ENCODE results near the gene MPV17. TPM values are rescaled to one million over a fixed set of nuclear protein-coding genes. Genes with fewer than 3 reads are reported as not detected.
"Not testable (repeated sequence)": the region's sequence is repeated elsewhere in the genome, so short reads cannot be mapped to it uniquely, and the experiment has no call there.

The MPV17 gene
- total and polyA plus RNA-seq, 2 donors = 46.2 to 89.2 TPM

DNA sequence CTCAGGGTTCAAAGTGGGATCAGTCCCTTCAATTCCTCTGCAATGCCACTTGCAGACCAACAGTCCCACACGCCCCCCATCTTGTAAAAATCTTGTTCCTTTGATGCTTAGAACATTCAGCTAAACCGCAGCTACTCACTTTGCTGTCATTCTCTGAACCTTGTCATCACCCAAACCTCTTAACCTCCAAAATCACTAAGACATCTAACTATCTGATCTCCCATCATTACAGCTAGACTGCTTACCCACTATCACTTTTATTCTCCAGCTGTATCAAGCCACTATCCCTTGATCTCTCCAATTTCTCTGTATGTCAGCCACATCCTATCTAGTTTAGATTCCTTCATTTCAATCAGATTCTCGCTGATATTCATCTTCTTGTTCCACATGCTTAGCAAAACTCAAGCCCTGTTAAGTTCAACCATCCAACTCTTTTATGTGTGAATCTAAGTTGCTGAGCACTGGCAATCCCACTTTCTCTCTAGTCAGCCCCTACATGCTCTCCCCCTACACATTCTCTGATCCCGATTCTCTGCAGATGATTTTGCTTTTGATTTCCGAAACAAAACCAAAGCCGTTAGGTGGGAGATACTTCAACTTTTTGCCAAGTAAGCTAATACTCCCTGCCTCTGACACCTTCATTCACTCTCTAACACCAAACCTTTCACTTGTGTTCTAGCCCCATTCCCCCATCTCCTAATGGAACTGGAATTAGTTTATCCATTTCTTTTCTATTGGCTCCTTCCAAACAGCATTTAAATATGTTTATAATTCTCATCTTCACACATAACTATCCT lies 29.1 kb upstream of the MPV17 start:
- no peak for DNase-seq (ENCODE audit: extremely low spot score)
- Histone ChIP-seq H3K27ac (ENCODE audit: low read depth) (no peak overlapping the region), H3K36me3 (ENCODE audit: insufficient read depth) (no peaks in the 10 kb centered on the region), H3K4me1 (ENCODE audit: insufficient read depth) (no peaks in the 10 kb centered on the region), H3K4me3 (ENCODE audit: low read depth, low read length) (no peak overlapping the region)
- WGBS = 82% methylated on average over 6 of the region's 6 CpGs

GRCh38 chr2:27350106-27350693 lies 27.3 kb upstream of the MPV17 start:
- Histone ChIP-seq H3K27ac (ENCODE audit: low read depth) (no peak overlapping the region), H3K4me3 (ENCODE audit: low read depth, low read length) (no peak overlapping the region), H3K36me3 (ENCODE audit: insufficient read depth) (no peaks in the 10 kb centered on the region), H3K4me1 (ENCODE audit: insufficient read depth) (no peaks in the 10 kb centered on the region)
- WGBS = 90% methylated on average over 7 of the region's 7 CpGs
- no peak for DNase-seq (ENCODE audit: extremely low spot score)

DNA sequence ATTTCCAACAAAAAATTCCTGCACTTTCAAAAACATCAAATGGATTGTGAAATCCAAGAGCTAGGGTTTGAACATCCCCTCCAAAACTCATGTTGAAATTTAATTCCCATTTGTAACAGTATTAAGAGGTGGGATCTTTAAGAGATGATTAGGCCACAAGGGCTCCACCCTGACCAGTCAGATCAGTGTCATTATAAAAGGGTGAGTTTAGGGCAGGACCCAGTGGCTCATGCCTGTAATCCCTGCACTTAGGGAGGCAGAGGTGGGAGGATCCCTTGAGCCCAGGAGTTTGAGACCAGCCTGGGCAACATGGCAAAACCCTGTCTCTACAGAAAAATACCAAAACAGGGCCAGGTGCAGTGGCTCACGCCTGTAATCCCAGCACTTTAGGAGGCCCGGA lies 24.7 kb upstream of the MPV17 start:
- H3K4me1 ChIP-seq (ENCODE audit: insufficient read depth) = no peaks in the 10 kb centered on the region
- DNase-seq (ENCODE audit: extremely low spot score) = no peak
- H3K4me3 ChIP-seq (ENCODE audit: low read depth, low read length) = no peak overlapping the region
- WGBS = 85% methylated on average over 2 of the region's 2 CpGs
- no peaks in the 10 kb centered on the region for H3K36me3 ChIP-seq (ENCODE audit: insufficient read depth)
- H3K27ac ChIP-seq (ENCODE audit: low read depth) = no peak overlapping the region

GRCh38 chr2:27336173-27336572 lies 13.3 kb upstream of the MPV17 start:
- DNase-seq (ENCODE audit: extremely low spot score) = no peak

GRCh38 chr2:27335311-27335710 lies 12.4 kb upstream of the MPV17 start:
- WGBS = 92% methylated on average over 3 of the region's 3 CpGs
- DNase-seq (ENCODE audit: extremely low spot score) = no peak
- Histone ChIP-seq H3K27ac (ENCODE audit: low read depth) (no peak overlapping the region), H3K4me1 (ENCODE audit: insufficient read depth) (no peaks in the 10 kb centered on the region), H3K36me3 (ENCODE audit: insufficient read depth) (no peaks in the 10 kb centered on the region), H3K4me3 (ENCODE audit: low read depth, low read length) (no peak overlapping the region)

More at GRCh38 chr2:27336173-27336572, 13.3 kb upstream of the MPV17 start:
- no peaks in the 10 kb centered on the region for H3K4me1 ChIP-seq (ENCODE audit: insufficient read depth)
- H3K27ac ChIP-seq (ENCODE audit: low read depth) = no peak overlapping the region
- 95% methylated on average over 7 of the region's 7 CpGs for WGBS
- H3K36me3 ChIP-seq (ENCODE audit: insufficient read depth) = no peaks in the 10 kb centered on the region
- no peak overlapping the region for H3K4me3 ChIP-seq (ENCODE audit: low read depth, low read length)

- Histone ChIP-seq H3K4me1 (ENCODE audit: insufficient read depth) (peaks cover 2% of the 10 kb centered on the region), H3K27ac (ENCODE audit: low read depth) (no peak overlapping the region), H3K36me3 (ENCODE audit: insufficient read depth) (peaks cover 5% of the 10 kb centered on the region), H3K4me3 (ENCODE audit: low read depth, low read length) (no peak overlapping the region)
- 89% methylated on average over 5 of the region's 5 CpGs for whole genome bisulfite sequencing
- no peak for DNase-seq (ENCODE audit: extremely low spot score)
These were observed 1.8 kb upstream of the MPV17 start for GRCh38 chr2:27324720-27325119.

- WGBS = 15% methylated on average over 5 of the region's 5 CpGs
- H3K4me3 ChIP-seq (ENCODE audit: low read depth, low read length) = peak overlapping the region; percentile 72
- no peaks in the 10 kb centered on the region for H3K36me3 ChIP-seq (ENCODE audit: insufficient read depth)
- H3K27ac ChIP-seq (ENCODE audit: low read depth) = peak overlapping the region; percentile 90
- DNase-seq (ENCODE audit: extremely low spot score) = no peak
- H3K4me1 ChIP-seq (ENCODE audit: insufficient read depth) = peaks cover 2% of the 10 kb centered on the region
These were observed 844 bp upstream of the MPV17 start for GRCh38 chr2:27323596-27324285.

DNA sequence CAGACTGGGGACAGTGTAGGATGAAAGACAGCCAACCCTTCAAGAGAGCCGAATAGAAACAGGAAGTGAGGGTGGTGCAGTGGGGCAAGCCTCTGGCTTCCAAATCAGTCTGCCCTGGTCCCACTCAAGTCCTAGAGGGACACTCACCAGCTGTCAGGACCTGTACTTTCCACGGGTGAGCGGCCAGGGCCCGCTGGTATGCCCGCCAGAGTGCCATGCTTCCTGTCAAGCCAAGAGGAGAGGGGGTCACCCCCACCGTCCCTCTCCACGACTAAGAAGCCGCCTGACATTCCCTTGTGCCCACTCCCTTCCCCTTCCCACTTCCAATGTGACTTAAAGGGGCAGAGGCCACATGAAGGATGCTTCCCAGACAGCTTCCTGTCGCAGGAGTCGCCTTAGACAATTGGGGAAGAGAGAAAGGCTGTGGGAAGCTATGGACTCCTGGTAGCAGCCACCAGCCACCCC lies 564 bp downstream of the MPV17 start:
- peak overlapping the region; percentile 72 for H3K4me3 ChIP-seq (ENCODE audit: low read depth, low read length)
- peaks cover 2% of the 10 kb centered on the region for H3K4me1 ChIP-seq (ENCODE audit: insufficient read depth)
- no peaks in the 10 kb centered on the region for H3K36me3 ChIP-seq (ENCODE audit: insufficient read depth)
- WGBS = 3% methylated on average over 10 of the region's 10 CpGs
- DNase-seq (ENCODE audit: extremely low spot score) = no peak
- H3K27ac ChIP-seq (ENCODE audit: low read depth) = no peak overlapping the region

DNA sequence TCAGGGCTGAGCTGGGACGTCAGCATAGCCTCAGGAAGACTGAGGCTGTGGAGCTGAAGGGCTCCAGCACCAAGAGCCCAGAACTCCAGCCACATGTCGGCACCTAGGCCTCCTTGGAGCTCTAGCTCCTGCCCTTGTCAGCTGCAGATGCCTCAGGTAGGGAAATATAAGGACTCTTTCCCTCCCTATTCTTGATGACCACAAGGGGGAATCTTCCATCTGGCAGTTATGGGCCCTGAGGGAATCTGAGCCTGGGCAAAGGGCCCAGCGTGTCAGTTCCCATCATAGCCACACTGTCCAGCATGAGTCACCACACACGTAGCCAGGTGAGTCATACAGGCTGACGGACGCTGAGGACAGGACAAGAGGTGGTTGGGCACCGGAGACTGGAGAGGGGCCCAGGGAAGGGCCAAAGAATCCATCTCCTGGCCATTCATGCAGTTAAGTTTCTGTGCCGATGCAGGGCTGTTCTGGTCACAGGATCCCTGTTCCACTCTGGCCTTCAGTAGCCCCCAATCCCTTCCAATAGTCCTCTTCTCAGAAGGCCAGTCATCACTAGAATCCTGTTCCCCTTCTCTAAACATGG lies 1.8 kb downstream of the MPV17 start:
- Histone ChIP-seq H3K27ac (ENCODE audit: low read depth) (no peak overlapping the region), H3K4me1 (ENCODE audit: insufficient read depth) (peaks cover 2% of the 10 kb centered on the region), H3K36me3 (ENCODE audit: insufficient read depth) (no peaks in the 10 kb centered on the region), H3K4me3 (ENCODE audit: low read depth, low read length) (no peak overlapping the region)
- 42% methylated on average over 8 of the region's 8 CpGs for WGBS
- DNase-seq (ENCODE audit: extremely low spot score) = no peak

- WGBS = 96% methylated on average over 15 of the region's 15 CpGs
- H3K4me3 ChIP-seq (ENCODE audit: low read depth, low read length); DNase-seq (ENCODE audit: extremely low spot score); H3K36me3 ChIP-seq (ENCODE audit: insufficient read depth); H3K4me1 ChIP-seq (ENCODE audit: insufficient read depth); H3K27ac ChIP-seq (ENCODE audit: low read depth): not testable (repeated sequence)
These were observed 3.1 kb downstream of the MPV17 start for GRCh38 chr2:27319839-27320238.

- Histone ChIP-seq H3K4me3 (ENCODE audit: low read depth, low read length) (no peak overlapping the region), H3K27ac (ENCODE audit: low read depth) (no peak overlapping the region), H3K36me3 (ENCODE audit: insufficient read depth) (no peaks in the 10 kb centered on the region), H3K4me1 (ENCODE audit: insufficient read depth) (no peaks in the 10 kb centered on the region)
- no peak for DNase-seq (ENCODE audit: extremely low spot score)
- 78% methylated on average over 12 of the region's 12 CpGs for WGBS
These were observed 6.1 kb downstream of the MPV17 start for GRCh38 chr2:27316655-27317412.

- H3K4me3 ChIP-seq (ENCODE audit: low read depth, low read length) = no peak overlapping the region
- WGBS = 73% methylated on average over 8 of the region's 8 CpGs
- H3K27ac ChIP-seq (ENCODE audit: low read depth) = no peak overlapping the region
- DNase-seq (ENCODE audit: extremely low spot score) = no peak
- no peaks in the 10 kb centered on the region for H3K4me1 ChIP-seq (ENCODE audit: insufficient read depth)
- H3K36me3 ChIP-seq (ENCODE audit: insufficient read depth) = no peaks in the 10 kb centered on the region
These were observed 7.8 kb downstream of the MPV17 start for GRCh38 chr2:27315122-27315521.

GRCh38 chr2:27314709-27315108 lies 8.2 kb downstream of the MPV17 start:
- no peak for DNase-seq (ENCODE audit: extremely low spot score)
- no peak overlapping the region for H3K4me3 ChIP-seq (ENCODE audit: low read depth, low read length)
- no peaks in the 10 kb centered on the region for H3K36me3 ChIP-seq (ENCODE audit: insufficient read depth)
- WGBS = 86% methylated on average over 9 of the region's 9 CpGs
- no peak overlapping the region for H3K27ac ChIP-seq (ENCODE audit: low read depth)
- no peaks in the 10 kb centered on the region for H3K4me1 ChIP-seq (ENCODE audit: insufficient read depth)
